Caki2 (cell line): ENCODE measurements around the gene AIRE. TPM values are rescaled to one million over a fixed set of nuclear protein-coding genes. Genes with fewer than 3 reads are reported as not detected.

Experiments
- DNase-seq: peaks from one replicate; pipeline ENCODE4 v3.0.0-alpha.2; 2015; ENCODE audit warnings: low read depth
- in situ Hi-C: cut with HindIII; loops from 2 replicates; pipeline ENCODE4 v1.10.0; 2016; ENCODE audit warnings: low sequenced_read_pairs, low pct_unique_long_range_greater_than_20kb, mixed read lengths
- total RNA-seq: library from RNA; depleted of rRNA; stranded (reverse); fragments of >200 nt; shearing (Covaris generic); gene quantifications from 2 replicates; pipeline ENCODE4 v1.2.3, GENCODE V29; 2014; ENCODE audit warnings: low replicate concordance

Gene AIRE
- total RNA-seq, 1 experiment from 2014 or later = not detected

DNA sequence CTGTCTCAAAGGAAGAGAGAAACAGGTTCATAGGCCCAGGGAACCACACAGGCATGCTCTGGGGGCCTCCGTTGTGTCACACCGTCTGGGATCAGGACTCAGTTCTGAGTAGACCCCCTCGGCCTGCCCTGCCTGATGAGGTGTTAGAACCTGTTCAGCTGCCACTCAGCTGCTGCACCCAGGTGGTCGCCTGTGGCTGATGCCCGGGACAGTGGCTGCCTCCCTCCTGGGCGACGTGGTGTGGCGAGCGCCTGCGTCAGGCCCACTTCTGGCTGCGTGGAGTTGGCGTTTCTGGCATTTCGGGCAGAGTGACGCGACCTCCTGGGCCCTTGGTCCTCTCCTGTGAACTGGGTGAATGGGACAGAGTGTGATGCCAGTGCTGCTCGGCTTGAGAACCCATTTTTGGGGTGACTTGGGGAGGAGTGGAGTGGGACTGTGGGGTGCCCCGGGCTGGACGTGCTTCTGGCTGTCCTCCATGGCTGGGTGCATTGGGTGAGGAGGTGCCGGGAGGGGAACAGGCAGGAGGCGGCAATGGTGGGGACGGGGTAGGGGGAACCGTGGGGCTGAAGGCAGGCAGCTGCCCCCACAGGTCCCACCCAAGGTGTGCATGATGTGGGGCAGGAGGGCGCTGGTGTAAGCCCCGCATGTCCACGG is 42.7 kb downstream of the AIRE start:
- in situ Hi-C loops = no loop called here

DNA sequence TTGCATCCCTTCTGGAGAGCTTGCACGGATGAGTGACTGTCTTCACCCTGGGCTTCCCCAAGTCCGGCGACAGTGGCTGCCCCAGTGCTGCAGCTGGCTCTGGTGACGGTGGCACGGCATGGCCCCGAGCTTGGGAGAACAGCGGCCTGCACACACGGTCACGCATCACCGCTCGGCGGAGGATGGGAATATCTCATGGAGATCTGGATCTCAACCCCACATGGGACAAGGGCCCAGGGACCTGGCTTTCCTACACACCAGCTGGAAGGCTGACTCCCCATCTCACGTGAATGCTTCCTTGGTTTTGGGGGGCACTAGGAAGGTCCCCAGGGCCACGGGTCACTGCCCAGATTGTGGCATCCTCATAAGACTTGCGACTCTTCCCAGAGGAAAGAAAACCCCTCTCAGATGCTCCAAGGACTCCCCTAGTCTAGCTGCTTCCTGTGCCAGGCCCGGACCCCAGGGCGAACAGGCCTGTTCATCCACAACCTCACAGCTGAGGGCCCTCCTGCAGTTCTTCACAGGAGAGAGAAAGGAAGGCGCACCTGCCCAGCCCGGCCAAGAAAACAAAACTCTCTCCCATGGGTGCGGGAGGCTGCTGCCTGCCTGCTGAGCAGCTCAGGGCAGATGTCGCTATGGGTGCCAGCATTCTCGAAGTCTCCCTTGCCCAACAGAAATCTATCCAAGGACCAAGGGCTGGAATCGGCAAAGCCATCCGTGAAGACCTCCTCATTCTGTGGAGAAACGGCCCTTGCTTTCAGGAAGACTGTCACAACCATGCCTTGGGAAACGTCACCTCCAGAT is 43.6 kb downstream of the AIRE start:
- peak; percentile 69 for DNase-seq
- in situ Hi-C loops = no loop called here

More for the DNA sequence above, 42.7 kb downstream of the AIRE start:
- DNase-seq = no peak

DNA sequence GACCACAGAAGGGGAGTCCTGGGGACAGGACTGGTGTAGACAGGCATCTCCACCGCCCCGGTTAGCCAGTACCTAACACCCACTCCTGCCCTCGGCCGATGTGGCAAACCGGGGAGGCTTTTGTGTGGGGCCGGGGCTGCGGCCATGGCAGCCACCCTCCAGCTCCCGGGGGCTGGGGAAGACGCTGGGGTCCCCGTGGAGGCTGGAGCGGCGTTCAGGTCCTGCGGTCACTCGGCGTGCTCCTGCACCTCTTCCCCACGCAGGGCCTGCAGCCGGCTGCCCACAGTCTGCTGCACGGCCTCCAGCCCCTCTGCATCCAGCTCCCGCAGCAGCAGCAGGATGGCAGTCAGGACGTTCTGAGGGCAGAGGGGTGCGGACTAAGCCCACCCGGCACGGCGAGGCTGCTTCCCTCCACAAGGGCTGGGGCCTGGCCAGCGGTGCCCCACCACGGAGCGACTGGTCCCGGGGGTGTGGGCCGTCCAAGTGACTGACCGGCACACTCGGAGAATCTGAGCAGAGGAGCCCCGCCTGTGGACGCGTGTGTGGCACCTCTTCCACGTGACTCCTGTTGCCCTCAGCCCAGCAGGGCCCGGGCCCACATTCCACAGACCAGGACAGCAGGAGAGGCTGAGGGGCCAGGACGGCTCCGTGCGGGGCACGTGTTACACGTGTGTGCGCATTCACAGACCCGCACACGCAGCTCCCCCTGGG is 44.5 kb downstream of the AIRE start:
- in situ Hi-C loops = no loop called here
- DNase-seq = no peak

DNA sequence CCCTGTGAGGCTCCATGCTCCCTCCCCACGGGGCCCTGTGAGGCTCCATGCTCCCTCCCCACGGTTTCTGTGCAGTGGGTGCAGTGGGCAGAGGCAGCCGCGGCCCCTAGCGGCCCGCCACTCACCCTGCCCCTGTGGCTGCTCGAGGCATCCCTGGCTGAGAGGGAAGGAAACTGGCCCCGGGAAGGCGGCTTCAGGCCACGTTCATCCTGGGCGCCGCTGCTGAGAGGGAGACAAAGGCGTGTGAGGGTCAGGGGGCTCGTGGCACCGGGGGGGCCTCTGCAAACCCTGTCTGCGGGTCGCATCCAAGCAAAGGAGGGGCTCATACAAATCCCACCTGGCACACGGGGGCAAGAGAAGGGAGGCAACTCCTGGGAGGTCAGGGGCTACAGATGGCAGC is 45.0 kb downstream of the AIRE start:
- DNase-seq = no peak
- in situ Hi-C loops = no loop called here

DNA sequence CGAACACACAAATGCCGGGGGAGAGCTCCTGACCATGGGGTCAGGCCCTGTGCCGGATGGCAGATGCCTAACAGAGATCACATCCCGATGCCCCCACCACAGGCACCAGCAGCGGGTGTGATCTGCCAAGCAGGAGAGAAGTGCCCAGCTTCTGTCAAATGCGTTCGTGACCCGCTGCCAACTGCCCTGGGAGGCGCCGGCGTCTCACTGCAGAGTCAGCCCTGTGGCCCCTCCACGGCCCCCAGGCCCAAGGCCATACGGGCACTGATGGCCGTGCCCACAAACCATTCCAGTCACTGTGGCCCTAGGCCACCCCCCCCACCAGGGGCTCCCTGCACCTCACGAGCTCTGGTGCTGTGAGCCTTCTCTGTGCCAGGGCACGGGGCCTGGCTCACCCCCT is 45.5 kb downstream of the AIRE start:
- no peak for DNase-seq
- in situ Hi-C loops = no loop called here

DNA sequence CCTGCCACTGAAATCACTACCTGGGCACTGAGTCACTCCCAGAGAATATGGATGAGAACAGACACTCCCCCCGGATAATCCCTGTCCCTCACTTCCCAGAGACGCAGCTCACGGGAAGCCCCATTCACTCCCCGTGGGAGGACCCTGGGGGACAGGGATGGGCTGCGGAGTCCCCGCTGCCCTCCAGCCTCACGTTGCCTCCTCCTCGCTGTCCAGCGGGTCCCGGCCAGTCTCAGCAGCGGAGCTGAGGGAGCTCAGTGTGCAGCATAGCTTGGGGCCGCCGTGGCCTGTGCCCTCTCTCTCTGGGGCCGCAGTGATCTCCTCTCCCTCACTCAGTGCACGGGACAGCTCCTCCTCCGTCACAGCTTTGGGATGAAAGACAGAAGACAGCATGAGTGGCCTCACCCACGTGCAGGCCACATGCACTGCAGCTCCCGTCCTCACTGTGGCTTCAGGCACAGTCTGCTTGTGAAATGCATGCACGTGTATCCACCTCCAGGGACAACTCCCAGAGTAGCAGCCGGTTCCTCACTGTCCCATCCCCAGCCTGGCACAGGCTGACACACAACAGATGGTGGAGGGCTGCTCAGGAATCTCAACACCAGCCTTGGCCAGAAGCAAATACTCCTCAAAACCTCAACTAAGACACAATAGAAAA is 46.1 kb downstream of the AIRE start:
- DNase-seq = no peak
- in situ Hi-C loops = no loop called here

DNA sequence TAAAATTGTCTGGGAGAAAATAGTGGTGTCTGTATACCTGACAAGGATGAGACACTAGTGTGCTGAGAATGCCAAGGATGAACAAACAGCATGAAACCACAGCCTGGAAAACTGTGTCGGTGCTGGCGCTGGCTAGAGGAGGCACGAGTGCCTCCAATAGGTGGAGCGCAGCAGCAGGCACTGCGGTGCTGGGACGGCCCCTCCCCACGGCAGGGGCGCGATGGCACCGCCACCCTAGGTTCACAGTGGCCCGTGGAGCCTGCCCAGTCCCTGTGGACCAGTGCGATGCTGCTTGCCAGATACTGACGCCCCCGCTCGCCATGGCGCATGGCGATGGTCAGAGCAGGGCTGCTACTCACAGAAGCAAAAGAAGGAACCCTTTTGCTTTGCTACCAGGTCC is 46.7 kb downstream of the AIRE start:
- DNase-seq = no peak
- in situ Hi-C loops = no loop called here

DNA sequence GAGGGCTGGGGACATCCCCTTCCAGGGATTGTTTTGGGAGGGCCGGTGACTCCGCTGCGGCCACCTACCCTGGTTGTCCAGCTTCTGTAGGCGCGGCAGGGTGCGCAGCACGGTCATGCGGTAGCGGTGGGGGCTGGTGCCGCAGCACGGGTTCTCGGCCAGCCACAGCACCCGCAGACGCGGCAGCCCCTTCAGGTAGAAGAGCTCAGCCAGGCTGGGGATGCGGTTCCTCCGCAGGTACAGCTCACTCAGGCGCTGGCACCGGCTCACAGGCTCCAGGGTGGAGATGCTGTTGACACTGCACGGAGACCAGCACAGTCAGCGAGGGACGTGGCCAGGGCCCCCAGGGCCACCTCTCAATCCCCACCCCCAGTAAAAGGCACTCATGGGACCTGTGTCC is 47.3 kb downstream of the AIRE start:
- DNase-seq = no peak
- in situ Hi-C loops = no loop called here

DNA sequence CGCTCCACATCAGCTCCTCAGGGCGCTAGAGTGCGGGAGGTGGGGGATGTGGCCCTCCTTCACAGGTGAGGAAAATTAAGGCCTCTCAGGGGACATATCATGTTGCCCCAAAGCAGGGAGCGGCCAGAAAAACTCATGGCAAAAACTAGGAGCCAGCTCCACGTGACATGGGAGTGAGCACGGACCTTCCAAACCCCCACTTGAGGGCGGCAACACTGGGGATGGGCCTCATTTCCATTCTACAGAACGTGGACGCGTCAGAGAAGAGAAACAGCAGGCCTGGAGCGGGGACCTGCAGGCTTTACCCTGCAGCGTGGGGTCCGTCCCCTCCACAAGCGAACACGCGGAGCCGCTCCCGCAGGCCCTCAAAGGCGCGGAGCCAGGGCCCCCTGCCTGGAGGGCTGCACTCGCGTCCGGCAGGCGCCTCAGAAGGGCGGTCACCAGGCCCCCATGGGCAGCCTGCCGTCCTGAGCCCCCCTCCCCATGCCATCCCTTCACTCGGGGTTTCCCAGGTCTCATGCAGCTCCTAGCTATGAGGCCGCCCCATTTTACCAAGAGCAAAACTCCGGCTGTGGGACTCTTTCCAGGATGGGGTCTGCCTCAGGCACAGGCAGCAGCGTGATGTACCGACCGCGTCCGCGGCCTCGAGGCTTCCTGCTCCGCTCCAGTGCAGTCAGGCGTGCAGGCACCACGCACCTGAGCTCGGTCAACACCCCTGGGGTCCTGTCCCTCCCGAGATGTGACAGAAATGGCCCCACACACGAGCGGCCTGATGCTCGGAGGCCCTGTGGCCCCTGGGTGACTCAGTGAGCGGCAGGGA is 48.0 kb downstream of the AIRE start:
- in situ Hi-C loops = no loop called here
- no peak for DNase-seq

DNA sequence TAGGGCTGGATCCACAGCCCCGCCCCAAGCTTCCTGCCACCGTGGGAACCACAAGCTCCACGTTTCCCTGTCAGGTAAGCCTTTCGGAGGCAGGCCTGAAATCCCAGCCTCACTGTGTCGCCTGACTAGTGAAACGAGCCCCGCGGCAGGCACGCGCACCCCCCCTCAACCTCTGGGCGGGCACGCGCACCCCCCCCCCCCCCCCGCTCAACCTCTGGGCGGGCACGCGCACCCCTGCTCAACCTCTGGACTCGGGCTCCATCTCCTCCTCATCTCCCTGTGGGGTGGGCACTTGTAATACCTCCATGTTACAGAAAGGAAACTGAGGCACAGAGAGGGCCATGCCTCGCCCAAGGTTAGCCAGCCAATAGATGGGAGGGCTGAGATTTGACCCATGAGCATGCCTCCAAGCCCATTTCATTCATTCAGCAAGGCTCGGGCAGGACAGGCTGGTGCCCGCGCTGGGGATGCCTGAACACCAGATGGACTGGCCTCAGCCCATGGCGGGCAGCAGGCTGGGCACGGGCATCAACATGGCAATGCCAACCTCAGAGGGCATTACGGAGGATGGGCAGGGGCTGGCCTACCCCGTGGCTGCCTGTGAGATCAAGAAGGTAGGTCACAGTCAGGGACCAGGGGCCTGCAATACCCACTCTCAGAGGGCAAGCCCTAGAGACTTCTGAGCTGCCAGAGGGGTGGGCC is 48.8 kb downstream of the AIRE start:
- no peak for DNase-seq
- in situ Hi-C loops = no loop called here

DNA sequence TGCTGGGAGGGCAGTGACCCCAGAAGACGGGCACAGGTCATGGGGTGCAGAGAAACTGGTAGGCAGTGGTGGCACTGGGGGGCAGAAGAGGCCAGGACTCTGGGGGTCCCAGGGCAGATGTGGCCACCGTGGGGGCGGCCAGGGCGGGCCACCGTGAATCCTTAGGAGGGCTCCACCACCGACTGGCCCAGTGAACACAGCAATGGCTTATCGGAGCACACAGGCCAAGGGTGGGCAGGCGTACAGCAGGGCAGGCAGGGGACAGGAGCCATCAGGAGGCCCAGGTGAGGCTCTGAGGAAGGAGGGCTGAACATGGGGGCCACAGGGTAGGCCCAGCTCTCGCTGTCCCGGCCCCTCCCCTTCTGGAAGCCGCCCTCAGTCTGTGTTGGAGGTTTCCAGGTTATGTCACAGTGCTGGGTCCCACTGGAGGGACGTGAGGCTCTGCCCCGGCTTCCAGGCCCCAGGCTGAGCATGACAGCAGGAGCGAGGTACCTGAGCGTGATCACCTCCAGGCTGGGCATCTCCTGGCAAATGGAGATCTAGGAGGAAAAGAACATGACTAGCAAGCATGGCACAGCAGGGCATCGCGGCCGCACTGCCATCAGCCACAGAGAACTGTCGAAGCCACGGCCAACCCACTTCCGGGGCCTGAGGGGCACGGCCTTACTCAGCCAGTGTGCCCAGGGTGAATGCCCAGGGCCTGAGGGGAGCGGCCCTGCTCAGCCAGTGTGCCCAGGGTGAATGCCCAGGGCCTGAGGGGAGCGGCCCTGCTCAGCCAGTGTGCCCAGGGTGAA is 49.8 kb downstream of the AIRE start:
- DNase-seq = no peak
- in situ Hi-C loops = no loop called here

DNA sequence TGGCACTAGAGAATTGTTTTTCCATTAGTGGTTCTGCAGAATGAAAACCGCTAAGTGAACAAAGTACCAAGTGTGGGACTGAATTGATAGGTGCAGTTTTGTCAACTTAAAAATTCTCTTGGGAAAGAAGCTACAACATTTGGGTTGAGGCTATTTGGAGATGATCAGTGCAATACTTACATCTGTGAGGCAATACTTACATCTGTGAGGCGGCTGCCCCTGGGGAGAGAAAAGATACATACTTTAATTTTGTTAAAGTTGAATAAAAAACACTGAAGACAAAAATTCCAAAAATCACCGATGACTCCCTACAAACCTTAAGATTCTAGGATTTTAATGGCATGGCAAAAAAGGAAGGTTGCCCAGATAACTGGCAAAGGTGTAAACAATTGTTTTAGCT is 51.8 kb downstream of the AIRE start:
- in situ Hi-C loops = no loop called here
- no peak for DNase-seq

DNA sequence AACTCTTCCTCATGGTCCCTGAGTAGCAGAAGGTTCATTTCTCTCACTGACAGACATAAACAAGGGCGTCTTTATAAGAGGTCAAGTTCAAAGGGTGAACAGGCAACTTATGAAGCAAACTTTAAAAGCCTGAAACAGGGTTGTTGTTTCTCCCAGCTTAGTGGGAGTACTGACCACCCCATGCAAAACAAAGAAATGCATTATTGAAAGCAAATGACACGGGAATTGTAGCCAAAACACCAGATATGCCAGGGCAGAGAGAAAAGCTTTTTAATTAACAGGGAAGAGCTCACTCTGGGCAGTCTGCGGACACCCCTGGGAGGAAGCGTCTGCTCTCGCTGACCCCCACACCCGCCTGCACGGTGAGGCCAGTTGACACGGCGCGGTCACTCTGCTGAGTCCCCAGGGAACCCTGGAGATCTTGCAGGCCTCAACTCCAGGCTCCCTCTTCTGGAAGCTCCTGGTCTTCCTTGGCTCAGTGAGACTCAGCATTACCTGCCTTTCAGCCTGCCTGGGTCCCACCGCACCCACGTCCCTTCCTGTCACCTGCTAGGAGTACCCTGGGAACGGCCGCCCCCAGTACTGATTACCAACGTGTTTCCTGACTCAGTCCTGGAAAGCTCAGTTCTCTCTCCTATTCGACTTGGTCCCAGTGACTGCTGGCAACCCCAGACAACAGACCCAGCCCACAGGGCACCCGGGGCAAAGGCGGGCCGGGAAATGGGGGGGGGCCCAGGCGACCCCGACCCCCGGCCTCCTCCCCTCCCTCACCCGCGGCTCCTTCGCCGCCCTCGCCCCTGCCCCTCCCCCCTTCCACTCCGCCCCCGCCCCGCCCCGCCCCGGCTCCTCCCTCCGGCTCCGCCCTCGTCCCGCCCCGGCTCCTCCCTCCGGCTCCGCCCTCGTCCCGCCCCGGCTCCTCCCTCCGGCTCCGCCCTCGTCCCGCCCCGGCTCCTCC is 52.5 kb downstream of the AIRE start:
- in situ Hi-C loops = no loop called here
- peak; percentile 73 for DNase-seq

DNA sequence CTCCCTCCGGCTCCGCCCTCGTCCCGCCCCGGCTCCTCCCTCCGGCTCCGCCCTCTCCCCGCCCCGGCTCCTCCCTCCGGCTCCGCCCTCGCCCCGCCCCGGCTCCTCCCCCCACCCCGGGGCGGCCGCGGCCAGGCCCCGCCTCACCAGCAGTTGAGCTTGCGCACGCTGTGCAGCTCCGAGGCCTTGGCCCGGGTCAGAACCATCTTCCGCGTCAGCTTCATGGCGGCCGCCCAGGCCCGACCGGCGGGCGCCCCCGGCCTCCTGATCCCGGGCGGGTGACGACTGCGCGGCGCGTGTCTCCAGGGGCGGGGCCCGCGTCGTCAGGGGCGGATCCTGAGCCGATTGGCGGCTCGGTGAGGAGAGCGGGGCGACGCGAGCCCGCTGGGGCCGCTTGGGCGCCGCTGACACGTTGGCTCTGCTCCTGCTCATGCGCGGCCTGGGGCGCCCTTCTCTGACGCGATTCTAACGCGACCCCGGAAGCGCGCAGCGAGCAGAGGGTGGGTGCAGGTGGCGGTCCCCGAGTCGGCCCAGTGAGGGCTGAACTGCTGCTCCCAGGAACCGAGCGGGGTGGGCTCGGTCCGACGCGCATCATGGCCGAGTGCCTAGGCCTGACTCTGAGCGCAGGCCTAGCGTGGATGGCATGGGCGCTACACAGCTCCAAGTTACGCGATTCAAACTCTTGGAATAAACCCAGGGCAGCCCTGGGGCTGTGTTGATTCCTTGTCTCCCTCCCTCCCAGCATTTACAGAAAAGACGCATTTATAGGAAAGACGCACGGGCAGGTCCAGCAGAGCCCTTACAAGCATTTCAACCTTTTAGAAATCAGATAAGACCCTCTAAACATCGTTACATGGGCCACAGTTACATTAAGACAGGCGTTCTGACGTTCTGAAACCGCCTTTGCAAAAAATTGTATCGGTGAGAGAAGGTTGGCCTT is 53.6 kb downstream of the AIRE start, which contains the start of gene CFAP410:
Gene CFAP410 (minus strand): TSS at position 420 of the 940 bp plus-strand sequence. CDS start 196 bp downstream, at position 224.
- in situ Hi-C loops = no loop called here
- DNase-seq = peak; percentile 98
